Right lobe of liver (tissue), 4 donors: ENCODE results near the gene SCRN1.

ENCODE experiments used
- CTCF ChIP-seq, 4 donors: fragments of 200-600 bp in 3 of 4; fragments of 450-650 bp in 1 of 4; IDR thresholded peaks; one replicate each; pipeline versions ENCODE4 v1.5.1 to v1.8.0; 2016 to 2022; ENCODE audit warnings: antibody characterized with exemption in 4 of 4, mild to moderate bottlenecking in 2 of 4
- POLR2A ChIP-seq: fragments of 450-650 bp; IDR thresholded peaks from one replicate; pipeline ENCODE4 v1.6.1; 2017; ENCODE audit warnings: antibody characterized with exemption, mild to moderate bottlenecking
- donor health status: DM: no; HTN: no; CAD: no.
- donor health status: DM: no; HTN: no; CAD: no.
- donor health status: DM: no; HTN: yes; CAD: no.

- no peak for TF ChIP-seq CTCF (IDR thresholded peaks at IDR 0.05)
- TF ChIP-seq POLR2A, result no peak
Measured at GRCh38 chr7:29883462-29884398, 105.9 kb downstream of the SCRN1 start.
